Adrenal gland (tissue), 12 donors: ENCODE measurements around the gene COP1. TPM values are rescaled to one million over a fixed set of nuclear protein-coding genes. Genes with fewer than 3 reads are reported as not detected.

ENCODE experiments used
- DNase-seq, 7 donors: peaks; one replicate each; pipeline ENCODE4 v3.0.0-alpha.2; 2019 to 2020
- H3K27ac ChIP-seq, 5 donors: fragments of 200-600 bp; sonication (generic) in 4 of 5; 1 replicate in 3 of 5; 2 replicates in 2 of 5; pipeline versions ENCODE4 v1.5.1 to v1.8.0; 2016 to 2020; ENCODE audit warnings: mild to moderate bottlenecking in 1 of 5
- H3K27me3 ChIP-seq: fragments of 200-600 bp; 2 replicates; pipeline ENCODE4 v1.8.0; 2021
- H3K36me3 ChIP-seq, 2 donors: fragments of 200-600 bp; replicated peaks in 1 of 2; 1 replicate in 1 of 2; 2 replicates in 1 of 2; pipeline versions ENCODE4 v1.5.1 to v1.8.0; 2018 to 2022
- H3K4me1 ChIP-seq, 2 donors: fragments of 200-600 bp; replicated peaks in 1 of 2; 1 replicate in 1 of 2; 2 replicates in 1 of 2; pipeline versions ENCODE4 v1.5.1 to v1.8.0; 2018 to 2021
- H3K4me3 ChIP-seq, 4 donors: fragments of 200-600 bp; sonication (generic) in 3 of 4; one replicate each; pipeline ENCODE4 v1.5.1; 2016 to 2018
- H3K9me3 ChIP-seq, 3 donors: fragments of 200-600 bp; sonication (generic) in 1 of 3; replicated peaks in 1 of 3; 1 replicate in 2 of 3; 2 replicates in 1 of 3; pipeline versions ENCODE4 v1.5.1 to v1.8.0; 2016 to 2021
- POLR2A ChIP-seq, 2 donors: fragments of 450-650 bp; IDR thresholded peaks; one replicate each; pipeline ENCODE4 v1.6.1; 2017; ENCODE audit warnings: antibody characterized with exemption in 2 of 2, mild to moderate bottlenecking in 2 of 2, moderate library complexity in 1 of 2
- WGBS, 4 donors: extraction: QIAGEN DNeasy Blood & Tissue Kit in 2 of 4; methylation state at CpG; one replicate each; pipeline versions ENCODE4 v1.1.5 to v1.1.7; 2013 to 2017; 5-methylcytosine and 5-hydroxymethylcytosine counted together
- intact Hi-C, 2 donors: fragments of 100-400 bp; cut with DNase I; formaldehyde crosslinking; loops; one replicate each; pipeline versions ENCODE4 v1.14.1 to v1.15.0; 2022 to 2023
- polyA plus RNA-seq, 3 donors: library from polyadenylated mRNA; stranded (reverse); fragments of 200-250 nt in 2 of 3; fragments of 350-450 nt in 1 of 3; fragmentation: Illumina TruSeq in 1 of 3; extraction: RNeasy Lipid Tissue Mini Kit (QIAGEN cat#74804) in 1 of 3; gene quantifications; one replicate each; pipeline ENCODE4 v1.2.3, GENCODE V29; 2013 to 2014
- total RNA-seq, 9 donors: library from RNA; depleted of rRNA in 4 of 9; stranded (reverse); fragments of >200 nt in 4 of 9; fragments of 120-200 nt in 1 of 9; fragmentation: NEBNext Ultra II Directional in 1 of 9; extraction: Animal tissue kit (Norgen Biotek cat#: 25700) in 1 of 9; gene quantifications; one replicate each; pipeline versions ENCODE4 v1.1.0 to v1.2.4, GENCODE V29; 2013 to 2023
- TF ChIP-seq, protein P1 (sequence below), 6 experiments: fragments of 450-650 bp in 4 of 6; fragments of 200-600 bp in 2 of 6; sonication (generic) in 1 of 6; IDR thresholded peaks; 1 replicate in 5 of 6; 2 replicates in 1 of 6; pipeline versions ENCODE4 v1.5.1 to v1.8.0; 2016 to 2021; ENCODE audit warnings: antibody characterized with exemption in 6 of 6, mild to moderate bottlenecking in 2 of 6, moderate library complexity in 1 of 6
- donor health status: healthy with polysubstance abuse.
- donor health status: Bipolar disorder and iron deficiency.
- donor health status: DM: yes; HTN: yes; CAD: no.
- donor health status: DM: no; HTN: no; CAD: no.
- donor health status: DM: no; HTN: no; CAD: no.
- donor health status: DM: yes; HTN: yes; CAD: no.

The COP1 gene
- total and polyA plus RNA-seq, 12 donors, result 27.4 to 80.0 (median 36.7) TPM

DNA sequence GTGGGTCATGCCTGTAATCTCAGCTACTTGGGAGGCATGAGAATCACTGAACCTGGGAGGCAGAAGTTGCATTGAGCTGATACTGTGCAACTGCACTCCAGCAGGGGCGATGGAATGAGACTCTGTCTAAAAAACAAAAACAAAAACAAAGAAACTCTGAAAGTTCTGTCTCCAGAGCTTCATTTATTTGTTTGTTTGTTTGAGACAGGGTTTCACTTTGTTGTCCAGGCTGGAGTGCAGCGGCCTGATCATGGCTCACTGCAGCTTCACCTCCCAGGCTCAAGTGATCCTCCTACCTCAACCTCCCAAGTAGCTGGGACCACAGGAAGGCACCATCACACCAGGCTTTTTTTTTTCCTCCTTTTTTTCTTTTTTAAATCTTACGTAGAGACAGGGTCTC lies 271.9 kb downstream of the COP1 start:
- WGBS, 4 donors, result 87 to 95% (median 92%) methylated on average over 3 of the region's 3 CpGs

GRCh38 chr1:175933801-175934200 lies 273.3 kb downstream of the COP1 start:
- intact Hi-C loops, result no loop called here
- H3K27me3 ChIP-seq, result no peaks in the 10 kb centered on the region
- no peak for DNase-seq
- H3K9me3 ChIP-seq, result peaks cover 0 to 4% (median 0%) of the 10 kb centered on the region in 3 donors
- no peak overlapping the region for H3K4me3 ChIP-seq
- H3K27ac ChIP-seq, result no peak overlapping the region
- H3K36me3 ChIP-seq, result no peaks in the 10 kb centered on the region
- TF ChIP-seq, protein P1, sequence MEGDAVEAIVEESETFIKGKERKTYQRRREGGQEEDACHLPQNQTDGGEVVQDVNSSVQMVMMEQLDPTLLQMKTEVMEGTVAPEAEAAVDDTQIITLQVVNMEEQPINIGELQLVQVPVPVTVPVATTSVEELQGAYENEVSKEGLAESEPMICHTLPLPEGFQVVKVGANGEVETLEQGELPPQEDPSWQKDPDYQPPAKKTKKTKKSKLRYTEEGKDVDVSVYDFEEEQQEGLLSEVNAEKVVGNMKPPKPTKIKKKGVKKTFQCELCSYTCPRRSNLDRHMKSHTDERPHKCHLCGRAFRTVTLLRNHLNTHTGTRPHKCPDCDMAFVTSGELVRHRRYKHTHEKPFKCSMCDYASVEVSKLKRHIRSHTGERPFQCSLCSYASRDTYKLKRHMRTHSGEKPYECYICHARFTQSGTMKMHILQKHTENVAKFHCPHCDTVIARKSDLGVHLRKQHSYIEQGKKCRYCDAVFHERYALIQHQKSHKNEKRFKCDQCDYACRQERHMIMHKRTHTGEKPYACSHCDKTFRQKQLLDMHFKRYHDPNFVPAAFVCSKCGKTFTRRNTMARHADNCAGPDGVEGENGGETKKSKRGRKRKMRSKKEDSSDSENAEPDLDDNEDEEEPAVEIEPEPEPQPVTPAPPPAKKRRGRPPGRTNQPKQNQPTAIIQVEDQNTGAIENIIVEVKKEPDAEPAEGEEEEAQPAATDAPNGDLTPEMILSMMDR (IDR thresholded peaks at IDR 0.05), result no peak
- H3K4me1 ChIP-seq, result no peaks in the 10 kb centered on the region
- WGBS, 4 donors, result 77 to 89% (median 82%) methylated on average over 3 of the region's 3 CpGs

More for the DNA sequence above, 271.9 kb downstream of the COP1 start:
- TF ChIP-seq POLR2A (IDR thresholded peaks at IDR 0.05), result no peak
- TF ChIP-seq, protein P1 (IDR thresholded peaks at IDR 0.05), result no peak
- intact Hi-C loops, result no loop called here
- no peak for DNase-seq
- Histone ChIP-seq H3K9me3 (no peaks in the 10 kb centered on the region), H3K4me3 (no peak overlapping the region), H3K36me3 (peaks cover 0 to 1% of the 10 kb centered on the region in 2 donors), H3K27me3 (no peaks in the 10 kb centered on the region), H3K4me1 (no peaks in the 10 kb centered on the region), H3K27ac (no peak overlapping the region)

- H3K4me1 ChIP-seq, result no peaks in the 10 kb centered on the region
- no peaks in the 10 kb centered on the region for H3K36me3 ChIP-seq
- intact Hi-C loops, result no loop called here
- no peak overlapping the region for H3K4me3 ChIP-seq
- no peak for TF ChIP-seq POLR2A (IDR thresholded peaks at IDR 0.05)
- TF ChIP-seq, protein P1 (IDR thresholded peaks at IDR 0.05), result no peak
- DNase-seq, result no peak
- 91 to 100% (median 99%) methylated on average over 1 of the region's 1 CpG for whole genome bisulfite sequencing, 4 donors
- no peaks in the 10 kb centered on the region for H3K27me3 ChIP-seq
- H3K27ac ChIP-seq, result no peak overlapping the region
- peaks cover 0 to 4% (median 0%) of the 10 kb centered on the region in 3 donors for H3K9me3 ChIP-seq
These were observed 279.1 kb downstream of the COP1 start for GRCh38 chr1:175927944-175928343.

DNA sequence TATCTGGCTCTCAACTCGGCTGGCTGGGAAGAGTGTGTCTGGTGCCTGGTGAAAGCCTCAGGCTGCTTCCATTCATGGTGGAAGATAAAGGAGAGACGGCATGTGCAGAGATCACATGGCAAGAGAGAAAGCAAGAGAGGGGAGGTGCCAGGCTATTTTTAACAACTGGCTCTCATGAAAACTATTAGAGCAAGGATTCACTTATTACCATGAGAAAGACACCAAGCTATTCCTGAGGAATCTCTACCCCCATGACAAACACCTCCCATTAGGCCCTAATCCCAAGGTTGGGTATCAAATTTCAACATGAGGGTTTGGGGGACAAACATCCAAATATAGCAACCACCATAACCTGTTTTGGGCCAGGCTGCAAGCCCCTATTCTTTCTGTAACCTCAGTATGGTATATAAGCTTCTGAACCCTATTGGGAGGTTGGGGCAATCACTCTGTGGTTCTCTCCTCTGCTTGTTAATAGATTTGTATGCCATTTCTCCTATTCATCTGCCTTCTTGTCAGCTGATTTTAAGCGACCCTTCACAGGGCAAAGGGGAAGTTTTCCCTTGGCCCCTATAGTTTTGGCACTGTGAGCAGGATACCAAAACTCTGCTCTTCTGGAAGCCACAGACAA lies 284.7 kb downstream of the COP1 start:
- no peak for DNase-seq
- no peaks in the 10 kb centered on the region for H3K4me1 ChIP-seq
- no peaks in the 10 kb centered on the region for H3K27me3 ChIP-seq
- H3K36me3 ChIP-seq, result no peaks in the 10 kb centered on the region
- H3K9me3 ChIP-seq, result no peaks in the 10 kb centered on the region
- no peak for TF ChIP-seq POLR2A (IDR thresholded peaks at IDR 0.05)
- WGBS, 4 donors, result 72 to 83% (median 74%) methylated on average over 3 of the region's 3 CpGs
- H3K4me3 ChIP-seq, result no peak overlapping the region
- intact Hi-C loops, result no loop called here
- no peak overlapping the region for H3K27ac ChIP-seq

DNA sequence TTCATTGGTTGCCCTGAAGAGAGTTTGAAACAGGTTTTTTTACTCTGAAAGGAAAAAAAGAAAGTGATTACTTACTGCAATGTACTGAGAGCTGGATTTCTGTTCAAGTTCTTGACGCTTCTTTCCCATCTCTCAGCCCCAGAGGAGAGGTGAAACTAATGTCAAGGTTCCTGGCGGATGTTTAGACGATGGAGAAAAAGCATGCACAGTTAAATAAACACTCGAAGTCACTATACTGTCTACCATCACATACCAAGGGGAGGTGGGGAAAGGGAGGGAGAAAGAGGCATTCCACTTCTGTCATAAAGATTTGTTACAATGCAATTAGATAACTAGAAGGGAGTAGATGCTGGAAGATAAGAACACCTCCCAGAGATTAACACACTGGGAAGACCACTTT lies 286.7 kb downstream of the COP1 start:
- no peak for DNase-seq
- H3K36me3 ChIP-seq, result no peaks in the 10 kb centered on the region
- 68 to 75% (median 71%) methylated on average over 4 of the region's 4 CpGs for WGBS, 4 donors
- intact Hi-C loops, result no loop called here
- H3K4me3 ChIP-seq, result no peak overlapping the region
- no peaks in the 10 kb centered on the region for H3K4me1 ChIP-seq
- no peak for TF ChIP-seq POLR2A (IDR thresholded peaks at IDR 0.05)
- TF ChIP-seq, protein P1 (IDR thresholded peaks at IDR 0.05), result no peak
- H3K9me3 ChIP-seq, result no peaks in the 10 kb centered on the region
- H3K27me3 ChIP-seq, result no peaks in the 10 kb centered on the region
- H3K27ac ChIP-seq, result no peak overlapping the region
